ENCODE data around the gene NLGN1. TPM values are rescaled to one million over a fixed set of nuclear protein-coding genes. Genes with fewer than 3 reads are reported as not detected.

The NLGN1 gene
- total and polyA plus RNA-seq, 5 experiments from 2014 or later: not detected

GRCh38 chr3:173399044-173399443, 1.5 kb downstream of the NLGN1 start:
- DNase-seq: no peak
- no peak overlapping the region for H3K4me3 Mint-ChIP-seq
- peaks cover 0 to 18% (median 4%) of the 10 kb centered on the region in 9 donors for H3K9me3 Mint-ChIP-seq
- H3K27ac Mint-ChIP-seq: no peak overlapping the region
- POLR2A ChIA-PET: no interaction called here
- H3K4me1 Mint-ChIP-seq: peaks cover 17 to 41% (median 30%) of the 10 kb centered on the region in 4 donors
- H3K36me3 Mint-ChIP-seq: peaks cover 0 to 6% (median 0%) of the 10 kb centered on the region in 3 donors
- H3K27me3 Mint-ChIP-seq: peaks cover 42 to 76% (median 49%) of the 10 kb centered on the region in 5 donors
- no peak for ATAC-seq

GRCh38 chr3:173401369-173401768, 3.8 kb downstream of the NLGN1 start:
- Mint-ChIP-seq H3K4me1 (peaks cover 7 to 21% (median 14%) of the 10 kb centered on the region in 4 donors), H3K36me3 (peaks cover 0 to 6% (median 0%) of the 10 kb centered on the region in 3 donors), H3K4me3 (no peak overlapping the region), H3K27ac (no peak overlapping the region), H3K9me3 (peaks cover 0 to 13% (median 4%) of the 10 kb centered on the region in 9 donors), H3K27me3 (peaks cover 33 to 55% (median 40%) of the 10 kb centered on the region in 5 donors)
- DNase-seq (no peak), ATAC-seq (no peak)
- POLR2A ChIA-PET: no interaction called here

GRCh38 chr3:173402656-173403055, 5.1 kb downstream of the NLGN1 start:
- POLR2A ChIA-PET: no interaction called here
- peaks cover 0 to 8% (median 4%) of the 10 kb centered on the region in 9 donors for H3K9me3 Mint-ChIP-seq
- no peak overlapping the region for H3K27ac Mint-ChIP-seq
- DNase-seq: no peak
- ATAC-seq: no peak
- H3K27me3 Mint-ChIP-seq: peaks cover 22 to 42% (median 30%) of the 10 kb centered on the region in 5 donors
- no peak overlapping the region for H3K4me3 Mint-ChIP-seq
- H3K36me3 Mint-ChIP-seq: peaks cover 0 to 6% (median 0%) of the 10 kb centered on the region in 3 donors
- peaks cover 4 to 8% (median 4%) of the 10 kb centered on the region in 4 donors for H3K4me1 Mint-ChIP-seq

GRCh38 chr3:173403376-173403775, 5.8 kb downstream of the NLGN1 start:
- Mint-ChIP-seq H3K4me3 (no peak overlapping the region), H3K27ac (no peak overlapping the region), H3K36me3 (peaks cover 0 to 1% (median 0%) of the 10 kb centered on the region in 3 donors), H3K27me3 (peaks cover 18 to 35% (median 25%) of the 10 kb centered on the region in 5 donors), H3K9me3 (peaks cover 0 to 6% (median 4%) of the 10 kb centered on the region in 9 donors), H3K4me1 (peaks cover 0 to 1% (median under 1%) of the 10 kb centered on the region in 4 donors)
- POLR2A ChIA-PET: no interaction called here
- ATAC-seq (no peak), DNase-seq (no peak)

GRCh38 chr3:173404156-173404555, 6.6 kb downstream of the NLGN1 start:
- Mint-ChIP-seq H3K4me1 (no peaks in the 10 kb centered on the region), H3K9me3 (peaks cover 0 to 6% (median 3%) of the 10 kb centered on the region in 9 donors), H3K4me3 (no peak overlapping the region), H3K27me3 (peaks cover 12 to 27% (median 21%) of the 10 kb centered on the region in 5 donors), H3K27ac (no peak overlapping the region), H3K36me3 (no peaks in the 10 kb centered on the region)
- ATAC-seq (no peak), DNase-seq (no peak)
- POLR2A ChIA-PET: no interaction called here

- Mint-ChIP-seq H3K27ac (no peak overlapping the region), H3K27me3 (peaks cover 0 to 6% (median 2%) of the 10 kb centered on the region in 5 donors)
These were observed 12.9 kb downstream of the NLGN1 start for GRCh38 chr3:173410436-173410835.

GRCh38 chr3:173410849-173411248, 13.3 kb downstream of the NLGN1 start:
- Mint-ChIP-seq H3K36me3 (no peaks in the 10 kb centered on the region), H3K4me1 (no peaks in the 10 kb centered on the region), H3K9me3 (no peaks in the 10 kb centered on the region), H3K27ac (no peak overlapping the region), H3K4me3 (no peak overlapping the region), H3K27me3 (peaks cover 0 to 6% (median 2%) of the 10 kb centered on the region in 5 donors)
- ATAC-seq (no peak), DNase-seq (no peak)
- POLR2A ChIA-PET: no interaction called here

More at GRCh38 chr3:173410436-173410835, 12.9 kb downstream of the NLGN1 start:
- ATAC-seq (no peak), DNase-seq (no peak)
- Mint-ChIP-seq H3K36me3 (no peaks in the 10 kb centered on the region), H3K4me3 (no peak overlapping the region), H3K4me1 (no peaks in the 10 kb centered on the region), H3K9me3 (no peaks in the 10 kb centered on the region)
- POLR2A ChIA-PET: no interaction called here

GRCh38 chr3:173411375-173411973, 13.9 kb downstream of the NLGN1 start:
- no peak for DNase-seq
- ATAC-seq: no peak
- Mint-ChIP-seq H3K4me1 (no peaks in the 10 kb centered on the region), H3K9me3 (no peaks in the 10 kb centered on the region), H3K27ac (no peak overlapping the region), H3K27me3 (peaks cover 0 to 6% (median 2%) of the 10 kb centered on the region in 5 donors), H3K36me3 (no peaks in the 10 kb centered on the region), H3K4me3 (no peak overlapping the region)
- POLR2A ChIA-PET: no interaction called here

GRCh38 chr3:173416070-173416469, 18.5 kb downstream of the NLGN1 start:
- no peak for ATAC-seq
- no peaks in the 10 kb centered on the region for H3K4me1 Mint-ChIP-seq
- no peak overlapping the region for H3K27ac Mint-ChIP-seq
- peaks cover 0 to 2% (median 0%) of the 10 kb centered on the region in 5 donors for H3K27me3 Mint-ChIP-seq
- no peak overlapping the region for H3K4me3 Mint-ChIP-seq
- DNase-seq: no peak
- H3K36me3 Mint-ChIP-seq: no peaks in the 10 kb centered on the region
- H3K9me3 Mint-ChIP-seq: no peaks in the 10 kb centered on the region
- POLR2A ChIA-PET: no interaction called here

- H3K4me1 Mint-ChIP-seq: no peaks in the 10 kb centered on the region
- no peak overlapping the region for H3K27ac Mint-ChIP-seq
- peaks cover 0 to 5% (median 0%) of the 10 kb centered on the region in 5 donors for H3K27me3 Mint-ChIP-seq
These were observed 31.5 kb downstream of the NLGN1 start for GRCh38 chr3:173429076-173429475.

GRCh38 chr3:173429527-173429926, 32.0 kb downstream of the NLGN1 start:
- peaks cover 0 to 31% (median 24%) of the 10 kb centered on the region in 9 donors for H3K9me3 Mint-ChIP-seq
- POLR2A ChIA-PET: no interaction called here
- H3K4me3 Mint-ChIP-seq: no peak overlapping the region
- DNase-seq (no peak), ATAC-seq (no peak)
- H3K27me3 Mint-ChIP-seq: peaks cover 0 to 5% (median 0%) of the 10 kb centered on the region in 5 donors
- H3K27ac Mint-ChIP-seq: no peak overlapping the region
- no peaks in the 10 kb centered on the region for H3K4me1 Mint-ChIP-seq
- H3K36me3 Mint-ChIP-seq: peaks cover 0 to 19% (median 0%) of the 10 kb centered on the region in 3 donors

More at GRCh38 chr3:173429076-173429475, 31.5 kb downstream of the NLGN1 start:
- POLR2A ChIA-PET: no interaction called here
- DNase-seq (no peak), ATAC-seq (no peak)
- no peak overlapping the region for H3K4me3 Mint-ChIP-seq
- peaks cover 0 to 19% (median 0%) of the 10 kb centered on the region in 3 donors for H3K36me3 Mint-ChIP-seq
- peaks cover 0 to 31% (median 24%) of the 10 kb centered on the region in 9 donors for H3K9me3 Mint-ChIP-seq

- Mint-ChIP-seq H3K27ac (no peak overlapping the region), H3K27me3 (peaks cover 0 to 5% (median 0%) of the 10 kb centered on the region in 5 donors), H3K36me3 (peaks cover 0 to 19% (median 0%) of the 10 kb centered on the region in 3 donors), H3K9me3 (peaks cover 0 to 31% (median 24%) of the 10 kb centered on the region in 9 donors), H3K4me3 (no peak overlapping the region), H3K4me1 (no peaks in the 10 kb centered on the region)
- POLR2A ChIA-PET: no interaction called here
- ATAC-seq (no peak), DNase-seq (no peak)
These were observed 33.0 kb downstream of the NLGN1 start for GRCh38 chr3:173430576-173430975.

- POLR2A ChIA-PET: no interaction called here
- Mint-ChIP-seq H3K36me3 (no peaks in the 10 kb centered on the region), H3K27ac (no peak overlapping the region), H3K4me3 (no peak overlapping the region), H3K4me1 (peaks cover 0 to 2% (median 0%) of the 10 kb centered on the region in 4 donors), H3K27me3 (no peaks in the 10 kb centered on the region), H3K9me3 (peaks cover 0 to 18% (median 2%) of the 10 kb centered on the region in 9 donors)
- DNase-seq (no peak), ATAC-seq (no peak)
These were observed 41.5 kb downstream of the NLGN1 start for GRCh38 chr3:173439004-173439403.

Measured in naive thymus-derived CD8-positive, alpha-beta T cell (primary cell).